ENCODE data around the gene PRDM16. TPM values are rescaled to one million over a fixed set of nuclear protein-coding genes. Genes with fewer than 3 reads are reported as not detected.

The PRDM16 gene
- polyA plus RNA-seq, 3 donors: not detected

GRCh38 chr1:3082051-3082450 lies 13.0 kb downstream of the PRDM16 start:
- no peak overlapping the region for H3K4me2 ChIP-seq (replicated peaks; ENCODE audit: extremely low read depth, low read length, poor library complexity, severe bottlenecking)
- H3K9me3 ChIP-seq (replicated peaks in 1 of 2; ENCODE audit: control insufficient read depth in 1 of 2, insufficient read depth in 1 of 2, low read length in 2 of 2): no peaks in the 10 kb centered on the region
- no peaks in the 10 kb centered on the region for H3K36me3 Mint-ChIP-seq
- H3K4me3 Mint-ChIP-seq: no peak overlapping the region
- H3K4me3 ChIP-seq (replicated peaks in 1 of 3; ENCODE audit: low read depth in 2 of 3, low read length in 3 of 3): no peak overlapping the region
- 88% methylated on average over 6 of the region's 8 CpGs for WGBS (ENCODE audit: insufficient coverage)
- H2AFZ ChIP-seq (ENCODE audit: insufficient read depth, low read depth, low read length, poor library complexity, severe bottlenecking): no peak overlapping the region
- no peaks in the 10 kb centered on the region for H3K4me1 ChIP-seq (ENCODE audit: control insufficient read depth in 1 of 2, insufficient read depth in 2 of 2, low read length in 2 of 2)
- no peaks in the 10 kb centered on the region for H4K20me1 ChIP-seq (ENCODE audit: insufficient read depth, low read length)
- no peak overlapping the region for H3K27ac Mint-ChIP-seq
- no peak for DNase-seq
- TF ChIP-seq CTCF (IDR thresholded peaks at IDR 0.05): no peak
- no peak overlapping the region for H3K27ac ChIP-seq (ENCODE audit: low read depth in 1 of 2, low read length in 2 of 2)
- no peaks in the 10 kb centered on the region for H3K79me2 ChIP-seq (ENCODE audit: insufficient read depth, low read length)
- H3K36me3 ChIP-seq (replicated peaks in 1 of 2; ENCODE audit: control insufficient read depth in 1 of 2, insufficient read depth in 2 of 2, low read length in 2 of 2): no peaks in the 10 kb centered on the region
- no peak overlapping the region for H3K9ac ChIP-seq (ENCODE audit: insufficient read depth, low read length, poor library complexity, severe bottlenecking)
- peaks cover 0 to 6% of the 10 kb centered on the region in 2 donors for H3K27me3 ChIP-seq (ENCODE audit: control insufficient read depth in 2 of 2, insufficient read depth in 2 of 2, low read length in 2 of 2)
- H3K4me1 Mint-ChIP-seq: peaks cover 4% of the 10 kb centered on the region
- H3K9me3 Mint-ChIP-seq: peaks cover 0 to 2% (median 0%) of the 10 kb centered on the region in 7 donors
- intact Hi-C loops (cut with micrococcal nuclease): no loop called here
- peaks cover 27 to 36% (median 31%) of the 10 kb centered on the region in 3 donors for H3K27me3 Mint-ChIP-seq (ENCODE audit: low read depth in 3 of 3)

- H3K27ac ChIP-seq (ENCODE audit: low read depth in 1 of 2, low read length in 2 of 2): no peak overlapping the region
- H3K9ac ChIP-seq (ENCODE audit: insufficient read depth, low read length, poor library complexity, severe bottlenecking): no peak overlapping the region
- WGBS (ENCODE audit: insufficient coverage): 95% methylated on average over 42 of the region's 42 CpGs
- peaks cover 0 to 6% of the 10 kb centered on the region in 2 donors for H3K27me3 ChIP-seq (ENCODE audit: control insufficient read depth in 2 of 2, insufficient read depth in 2 of 2, low read length in 2 of 2)
- Mint-ChIP-seq H3K36me3 (no peaks in the 10 kb centered on the region), H3K4me1 (peaks cover 4% of the 10 kb centered on the region), H3K9me3 (peaks cover 0 to 2% (median 0%) of the 10 kb centered on the region in 7 donors), H3K27me3 (ENCODE audit: low read depth in 3 of 3) (peaks cover 24 to 28% (median 27%) of the 10 kb centered on the region in 3 donors), H3K4me3 (no peak overlapping the region), H3K27ac (no peak overlapping the region)
- H3K9me3 ChIP-seq (replicated peaks in 1 of 2; ENCODE audit: control insufficient read depth in 1 of 2, insufficient read depth in 1 of 2, low read length in 2 of 2): no peaks in the 10 kb centered on the region
- intact Hi-C loops (cut with micrococcal nuclease): no loop called here
- TF ChIP-seq CTCF (IDR thresholded peaks at IDR 0.05): no peak
- no peaks in the 10 kb centered on the region for H3K36me3 ChIP-seq (replicated peaks in 1 of 2; ENCODE audit: control insufficient read depth in 1 of 2, insufficient read depth in 2 of 2, low read length in 2 of 2)
- H3K4me1 ChIP-seq (ENCODE audit: control insufficient read depth in 1 of 2, insufficient read depth in 2 of 2, low read length in 2 of 2): no peaks in the 10 kb centered on the region
- no peaks in the 10 kb centered on the region for H3K79me2 ChIP-seq (ENCODE audit: insufficient read depth, low read length)
- H2AFZ ChIP-seq (ENCODE audit: insufficient read depth, low read depth, low read length, poor library complexity, severe bottlenecking): no peak overlapping the region
- DNase-seq: no peak
- no peak overlapping the region for H3K4me3 ChIP-seq (replicated peaks in 1 of 3; ENCODE audit: low read depth in 2 of 3, low read length in 3 of 3)
- H4K20me1 ChIP-seq (ENCODE audit: insufficient read depth, low read length): no peaks in the 10 kb centered on the region
- no peak overlapping the region for H3K4me2 ChIP-seq (replicated peaks; ENCODE audit: extremely low read depth, low read length, poor library complexity, severe bottlenecking)
Observed at GRCh38 chr1:3082571-3083516, 13.8 kb downstream of the PRDM16 start.

Measured in CD14-positive monocyte (primary cell).